Measurements from ENCODE around the gene GNAO1. TPM values are rescaled to one million over a fixed set of nuclear protein-coding genes. Genes with fewer than 3 reads are reported as not detected.
A peak's percentile ranks its signal among the peaks of the same experiment; 100 is the strongest.

The GNAO1 gene
- total and polyA plus RNA-seq, 9 of the 15 experiments (the other 6 are each of a cell fraction or from before 2014, with no cell fraction given): 0.07 to 0.42 (median 0.08) TPM; not detected in 5

- Histone ChIP-seq H3K9ac (ENCODE audit: insufficient read depth in 1 of 2, low read depth in 2 of 2, low read length in 2 of 2) (peak overlapping the region in 1 of 2 experiments; percentile 26; a peak in 1 of 4 replicates), H3K9me3 (replicated peaks; ENCODE audit: control insufficient read depth, insufficient read depth, low read depth, low read length) (no peaks in the 10 kb centered on the region), H3K27me3 (ENCODE audit: control insufficient read depth in 2 of 2, insufficient read depth in 2 of 2, low read length in 2 of 2) (peaks cover 18 to 86% of the 10 kb centered on the region in 2 experiments; a peak in 4 of 5 replicates), H2AFZ (ENCODE audit: low read depth, low read length) (no peak overlapping the region), H3K36me3 (ENCODE audit: control insufficient read depth, insufficient read depth, low read length) (no peaks in the 10 kb centered on the region), H3K9me1 (ENCODE audit: control insufficient read depth, insufficient read depth, low read length) (peaks cover 3% of the 10 kb centered on the region), H3K4me1 (replicated peaks in 1 of 2; ENCODE audit: control insufficient read depth in 2 of 2, insufficient read depth in 2 of 2, low read length in 2 of 2) (peaks cover 5 to 43% of the 10 kb centered on the region in 2 experiments; a peak in 2 of 5 replicates), H3K4me3 (no peak overlapping the region), H3K4me2 (ENCODE audit: insufficient read depth, low read length) (no peak overlapping the region), H3K79me2 (ENCODE audit: control insufficient read depth, insufficient read depth, low read length) (no peaks in the 10 kb centered on the region), H4K20me1 (replicated peaks; ENCODE audit: control insufficient read depth, insufficient read depth, low read length) (peaks cover 35% of the 10 kb centered on the region), H3K27ac (ENCODE audit: extremely low read depth, low read depth, low read length) (no peak overlapping the region)
- CTCF ChIA-PET (ENCODE audit: low intra/inter-chr PET ratio): no interaction called here
- DNase-seq (ENCODE audit: extremely low read depth in 1 of 4, low spot score in 3 of 4) (no peak), ATAC-seq (no peak), FAIRE-seq (no peak)
- no TSS peak for BruUV-seq (replicated peaks)
- intact Hi-C loops (cut with micrococcal nuclease) (no loop called here), in situ Hi-C loops (cut with MboI) (no loop called here)
- TF ChIP-seq ETV1 (tag; conservative IDR thresholded peaks at IDR 0.05; ENCODE audit: low read depth) (no peak), XRCC5 (IDR thresholded peaks at IDR 0.05; ENCODE audit: low read depth, low read length) (no peak), PTBP1 (IDR thresholded peaks at IDR 0.05; ENCODE audit: low read depth, low read length) (no peak), MBD1 (CRISPR knock-in tag; IDR thresholded peaks at IDR 0.05) (no peak), ASH1L (IDR thresholded peaks at IDR 0.05; ENCODE audit: borderline replicate concordance, low read depth, partially characterized antibody) (no peak), ZNF165 (CRISPR knock-in tag; IDR thresholded peaks at IDR 0.05; ENCODE audit: borderline replicate concordance) (no peak), RFX1 (IDR thresholded peaks at IDR 0.05) (no peak), JUN (IDR thresholded peaks at IDR 0.05; ENCODE audit: borderline replicate concordance, low read depth, low read length) (no peak), JUN (CRISPR knock-in tag; IDR thresholded peaks at IDR 0.05; ENCODE audit: borderline replicate concordance) (no peak), ZZZ3 (IDR thresholded peaks at IDR 0.05) (no peak), E2F8 (IDR thresholded peaks at IDR 0.05; ENCODE audit: low read depth, partially characterized antibody) (no peak), KHSRP (IDR thresholded peaks at IDR 0.05) (no peak), RFX5 (IDR thresholded peaks at IDR 0.05; ENCODE audit: low read depth, low read length) (no peak), NCOA4 (IDR thresholded peaks at IDR 0.05; ENCODE audit: partially characterized antibody) (no peak), DPF2 (IDR thresholded peaks at IDR 0.05) (no peak)
- 2% methylated on average over 9 of the region's 9 CpGs for WGBS (ENCODE audit: insufficient coverage, low coverage, missing lambda C conversion rate)
- POLR2A ChIA-PET: interaction anchor here (0.6 to 1.4 kb wide), 6 partner anchors 9 to 263 kb away, joined by 3 to 5 read pairs (median 3); no protein-coding TSS in a partner anchor
Observed at GRCh38 chr16:56341656-56342399, 150.5 kb downstream of the GNAO1 start.
